A673 (cell line): ENCODE data around the gene C6orf15.

ENCODE experiments used
- CTCF ChIP-seq: fragments of 300-800, 200-600 bp; sonication (generic); conservative IDR thresholded peaks from 2 replicates; pipeline ENCODE4 v1.5.1; 2017; ENCODE audit warnings: low read depth, mild to moderate bottlenecking, antibody characterized with exemption, low read length, moderate library complexity, mixed read lengths
- EZH2 ChIP-seq: fragments of 200-600 bp; sonication (generic); IDR thresholded peaks from 2 replicates; pipeline ENCODE4 v1.6.1; 2017; ENCODE audit warnings: borderline replicate concordance, low read depth, mild to moderate bottlenecking, mixed read lengths, antibody characterized with exemption, low read length; ENCODE audit not compliant: poor library complexity, severe bottlenecking

GRCh38 chr6:31128093-31128676 lies 15.8 kb upstream of the C6orf15 start:
- TF ChIP-seq CTCF = peak; percentile 85
- no peak for TF ChIP-seq EZH2
